Measurements from ENCODE around the gene DEFB125.

DEFB125 gene, protein sequence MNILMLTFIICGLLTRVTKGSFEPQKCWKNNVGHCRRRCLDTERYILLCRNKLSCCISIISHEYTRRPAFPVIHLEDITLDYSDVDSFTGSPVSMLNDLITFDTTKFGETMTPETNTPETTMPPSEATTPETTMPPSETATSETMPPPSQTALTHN

DNA sequence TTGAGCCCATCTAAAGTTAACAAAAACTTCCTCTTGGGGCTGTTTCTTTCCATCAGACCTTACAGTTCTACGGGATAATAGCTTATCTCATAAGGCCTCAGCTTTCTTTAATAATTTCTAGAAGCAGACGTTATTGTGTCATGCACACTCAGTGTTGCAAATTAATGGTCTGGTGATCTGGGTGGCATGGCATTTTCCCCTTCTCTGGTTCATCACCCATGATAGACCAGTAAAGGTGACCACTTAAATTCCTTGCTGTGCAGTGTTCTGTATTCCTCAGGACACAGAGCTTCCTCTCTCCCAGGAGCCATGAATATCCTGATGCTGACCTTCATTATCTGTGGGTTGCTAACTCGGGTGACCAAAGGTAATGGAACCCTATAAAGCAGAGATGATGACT is at the start of gene DEFB125:
TSS of gene DEFB125 (plus strand) at position 272 of the 400 bp plus-strand sequence. CDS start at position 310, 38 bp downstream.
- Histone ChIP-seq H3K36me3 (ENCODE audit: control insufficient read depth in 5 of 5, insufficient read depth in 5 of 5, low read length in 5 of 5) (no peaks in the 10 kb centered on the region), H3K4me1 (ENCODE audit: control insufficient read depth in 5 of 5, insufficient read depth in 5 of 5, low read length in 5 of 5) (no peaks in the 10 kb centered on the region), H3K9me3 (ENCODE audit: control insufficient read depth in 5 of 5, low read length in 5 of 5) (peaks cover 0 to 8% (median 0%) of the 10 kb centered on the region in 5 donors), H3K9ac (ENCODE audit: low read length in 5 of 5) (no peak within 1 kb of the TSS), H3K4me3 (ENCODE audit: low read depth in 1 of 5, low read length in 5 of 5) (no peak within 1 kb of the TSS), H3K27ac (ENCODE audit: low read depth, low read length) (no peak within 1 kb of the TSS), H3K27me3 (ENCODE audit: control insufficient read depth in 5 of 5, insufficient read depth in 4 of 5, low read length in 5 of 5) (peaks cover 0 to 5% (median 2%) of the 10 kb centered on the region in 5 donors)

DNA sequence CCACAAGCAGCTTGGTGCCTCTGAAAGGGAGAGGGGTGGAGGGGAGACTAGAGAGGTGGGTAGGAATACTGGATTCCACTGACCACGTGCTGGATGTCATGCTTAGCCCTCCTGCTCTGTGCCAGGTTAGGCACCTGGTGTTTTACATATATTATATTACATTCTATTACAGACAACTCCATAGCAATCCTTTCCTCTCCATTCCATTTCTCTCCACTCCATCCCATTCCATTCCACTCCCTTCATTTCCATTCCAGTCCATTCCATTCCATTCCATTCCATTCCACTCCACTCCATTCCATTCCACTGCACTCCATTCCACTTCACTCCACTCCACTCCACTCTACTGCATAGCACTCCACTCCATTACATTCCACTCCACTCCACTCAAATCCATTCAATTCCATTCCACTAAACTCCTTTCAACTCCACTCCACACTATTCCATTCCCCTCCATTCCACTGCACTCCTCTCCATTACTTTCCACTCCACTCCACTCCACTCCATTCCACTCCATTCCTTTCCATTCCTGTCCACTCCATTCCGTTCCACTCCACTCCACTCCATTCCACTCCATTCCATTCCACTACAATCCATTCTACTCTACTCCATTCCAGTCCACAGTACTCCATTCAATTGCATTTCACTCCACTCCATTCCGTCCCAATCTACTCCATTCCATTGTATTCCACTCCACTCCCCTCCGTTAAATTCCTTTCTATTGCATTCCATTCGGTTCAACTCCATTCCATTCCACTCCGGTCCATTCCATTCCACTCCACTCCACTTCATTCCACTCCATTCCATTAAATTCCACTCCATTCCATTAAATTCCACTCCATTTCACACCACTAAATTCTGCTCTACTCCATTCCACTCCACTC is 27.2 kb upstream of the DEFB125 start:
- Histone ChIP-seq H3K4me1 (ENCODE audit: control insufficient read depth in 5 of 5, insufficient read depth in 5 of 5, low read length in 5 of 5) (no peaks in the 10 kb centered on the region), H3K4me3 (ENCODE audit: low read depth in 1 of 5, low read length in 5 of 5) (no peak overlapping the region), H3K9ac (ENCODE audit: low read length in 5 of 5) (no peak overlapping the region), H3K27me3 (ENCODE audit: control insufficient read depth in 5 of 5, insufficient read depth in 4 of 5, low read length in 5 of 5) (peaks cover 0 to 13% (median 0%) of the 10 kb centered on the region in 5 donors), H3K36me3 (ENCODE audit: control insufficient read depth in 5 of 5, insufficient read depth in 5 of 5, low read length in 5 of 5) (no peaks in the 10 kb centered on the region), H3K27ac (ENCODE audit: low read depth, low read length) (no peak overlapping the region), H3K9me3 (ENCODE audit: control insufficient read depth in 5 of 5, low read length in 5 of 5) (peaks cover 0 to 46% (median 27%) of the 10 kb centered on the region in 5 donors)

DNA sequence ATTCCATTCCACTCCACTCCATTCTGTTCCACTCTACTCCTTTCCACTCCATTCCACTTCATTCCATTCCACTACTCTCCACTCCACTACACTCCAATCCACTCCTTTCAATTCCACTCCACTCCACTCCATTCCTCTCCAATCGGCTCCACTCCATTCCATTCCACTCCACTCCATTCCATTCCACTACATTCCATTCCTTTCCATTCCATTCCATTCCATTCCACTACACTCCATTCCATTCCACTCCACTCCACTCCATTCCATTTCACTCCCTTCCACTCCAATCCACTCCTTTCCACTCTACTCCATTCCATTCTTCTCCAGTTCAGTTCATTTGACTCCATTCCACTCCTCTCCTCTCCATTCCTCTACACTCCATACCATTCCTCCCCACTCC is 26.2 kb upstream of the DEFB125 start:
- Histone ChIP-seq H3K4me1 (ENCODE audit: control insufficient read depth in 5 of 5, insufficient read depth in 5 of 5, low read length in 5 of 5) (no peaks in the 10 kb centered on the region), H3K36me3 (ENCODE audit: control insufficient read depth in 5 of 5, insufficient read depth in 5 of 5, low read length in 5 of 5) (no peaks in the 10 kb centered on the region), H3K4me3 (ENCODE audit: low read depth in 1 of 5, low read length in 5 of 5) (no peak overlapping the region), H3K27me3 (ENCODE audit: control insufficient read depth in 5 of 5, insufficient read depth in 4 of 5, low read length in 5 of 5) (peaks cover 0 to 13% (median 0%) of the 10 kb centered on the region in 5 donors), H3K9ac (ENCODE audit: low read length in 5 of 5) (no peak overlapping the region), H3K27ac (ENCODE audit: low read depth, low read length) (no peak overlapping the region), H3K9me3 (ENCODE audit: control insufficient read depth in 5 of 5, low read length in 5 of 5) (peaks cover 0 to 51% (median 27%) of the 10 kb centered on the region in 5 donors)

DNA sequence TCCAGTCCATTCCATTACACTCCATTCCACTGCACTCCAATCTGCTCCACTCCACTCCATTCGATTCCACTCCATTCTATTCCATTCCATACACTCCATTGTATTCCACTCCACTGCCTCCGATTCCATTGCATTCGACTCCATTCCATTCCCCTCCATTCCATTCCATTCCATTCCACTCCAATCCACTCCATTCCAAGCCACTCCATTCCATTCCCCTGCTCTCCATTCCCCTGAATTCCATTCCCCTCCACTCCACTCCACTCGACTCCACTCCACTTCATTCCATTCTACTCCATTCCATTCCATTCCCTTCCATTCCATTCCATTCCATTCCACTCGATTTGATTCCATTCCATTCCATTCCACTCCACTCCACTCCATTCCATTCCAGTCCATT is 25.7 kb upstream of the DEFB125 start:
- no peaks in the 10 kb centered on the region for H3K36me3 ChIP-seq (ENCODE audit: control insufficient read depth in 5 of 5, insufficient read depth in 5 of 5, low read length in 5 of 5)
- peaks cover 0 to 55% (median 27%) of the 10 kb centered on the region in 5 donors for H3K9me3 ChIP-seq (ENCODE audit: control insufficient read depth in 5 of 5, low read length in 5 of 5)
- no peak overlapping the region for H3K9ac ChIP-seq (ENCODE audit: low read length in 5 of 5)
- no peak overlapping the region for H3K4me3 ChIP-seq (ENCODE audit: low read depth in 1 of 5, low read length in 5 of 5)
- H3K27ac ChIP-seq (ENCODE audit: low read depth, low read length) = no peak overlapping the region
- H3K4me1 ChIP-seq (ENCODE audit: control insufficient read depth in 5 of 5, insufficient read depth in 5 of 5, low read length in 5 of 5) = no peaks in the 10 kb centered on the region
- peaks cover 0 to 13% (median 2%) of the 10 kb centered on the region in 5 donors for H3K27me3 ChIP-seq (ENCODE audit: control insufficient read depth in 5 of 5, insufficient read depth in 4 of 5, low read length in 5 of 5)

DNA sequence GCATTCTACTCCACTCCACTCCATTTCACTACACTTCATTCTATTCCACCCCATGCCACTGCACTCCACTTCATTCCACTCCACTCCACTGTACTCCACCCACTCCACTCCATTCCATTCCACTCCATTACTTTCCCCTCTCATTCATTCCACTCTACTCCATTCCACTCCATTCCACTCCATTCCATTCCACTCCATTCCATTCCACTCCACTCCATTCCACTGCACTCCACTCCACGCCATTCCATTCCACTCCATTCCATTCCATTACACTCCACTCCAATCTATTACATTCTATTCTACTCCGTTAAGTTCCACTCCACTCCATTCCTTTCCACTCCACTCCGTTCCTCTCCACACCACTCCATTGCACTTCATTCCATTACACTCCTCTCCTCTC is 25.0 kb upstream of the DEFB125 start:
- no peak overlapping the region for H3K4me3 ChIP-seq (ENCODE audit: low read depth in 1 of 5, low read length in 5 of 5)
- no peak overlapping the region for H3K9ac ChIP-seq (ENCODE audit: low read length in 5 of 5)
- peaks cover 0 to 15% (median 2%) of the 10 kb centered on the region in 5 donors for H3K27me3 ChIP-seq (ENCODE audit: control insufficient read depth in 5 of 5, insufficient read depth in 4 of 5, low read length in 5 of 5)
- H3K9me3 ChIP-seq (ENCODE audit: control insufficient read depth in 5 of 5, low read length in 5 of 5) = peaks cover 0 to 58% (median 27%) of the 10 kb centered on the region in 5 donors
- no peaks in the 10 kb centered on the region for H3K36me3 ChIP-seq (ENCODE audit: control insufficient read depth in 5 of 5, insufficient read depth in 5 of 5, low read length in 5 of 5)
- no peak overlapping the region for H3K27ac ChIP-seq (ENCODE audit: low read depth, low read length)
- H3K4me1 ChIP-seq (ENCODE audit: control insufficient read depth in 5 of 5, insufficient read depth in 5 of 5, low read length in 5 of 5) = no peaks in the 10 kb centered on the region

DNA sequence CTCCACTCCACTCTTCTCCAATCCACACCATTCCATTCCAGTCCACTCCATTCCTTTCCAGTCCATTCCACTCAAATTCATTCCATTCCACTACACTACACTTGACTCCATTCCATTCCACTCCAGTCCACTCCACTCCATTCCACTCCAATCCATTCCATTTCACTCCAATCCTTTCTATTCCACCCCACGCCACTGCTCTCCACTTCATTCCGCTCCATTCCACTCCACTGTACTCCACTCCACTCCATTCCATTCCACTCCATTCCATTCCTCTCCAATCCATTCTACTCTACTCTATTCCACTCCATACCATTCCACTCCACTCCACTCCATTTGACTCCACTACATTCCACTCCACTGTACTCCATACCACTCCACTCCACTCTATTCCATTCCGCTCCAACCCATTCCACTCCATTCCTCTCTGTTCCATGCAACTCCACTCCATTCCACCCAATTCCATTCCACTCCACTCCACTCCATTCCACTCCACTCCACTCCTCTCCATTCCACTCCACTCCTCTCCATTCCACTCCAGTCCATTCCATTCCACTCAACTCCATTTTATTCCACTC is 23.4 kb upstream of the DEFB125 start:
- H3K27me3 ChIP-seq (ENCODE audit: control insufficient read depth in 5 of 5, insufficient read depth in 4 of 5, low read length in 5 of 5) = peaks cover 0 to 16% (median 2%) of the 10 kb centered on the region in 5 donors
- H3K27ac ChIP-seq (ENCODE audit: low read depth, low read length) = no peak overlapping the region
- peaks cover 0 to 58% (median 27%) of the 10 kb centered on the region in 5 donors for H3K9me3 ChIP-seq (ENCODE audit: control insufficient read depth in 5 of 5, low read length in 5 of 5)
- no peaks in the 10 kb centered on the region for H3K36me3 ChIP-seq (ENCODE audit: control insufficient read depth in 5 of 5, insufficient read depth in 5 of 5, low read length in 5 of 5)
- no peak overlapping the region for H3K9ac ChIP-seq (ENCODE audit: low read length in 5 of 5)
- no peaks in the 10 kb centered on the region for H3K4me1 ChIP-seq (ENCODE audit: control insufficient read depth in 5 of 5, insufficient read depth in 5 of 5, low read length in 5 of 5)
- H3K4me3 ChIP-seq (ENCODE audit: low read depth in 1 of 5, low read length in 5 of 5) = no peak overlapping the region

DNA sequence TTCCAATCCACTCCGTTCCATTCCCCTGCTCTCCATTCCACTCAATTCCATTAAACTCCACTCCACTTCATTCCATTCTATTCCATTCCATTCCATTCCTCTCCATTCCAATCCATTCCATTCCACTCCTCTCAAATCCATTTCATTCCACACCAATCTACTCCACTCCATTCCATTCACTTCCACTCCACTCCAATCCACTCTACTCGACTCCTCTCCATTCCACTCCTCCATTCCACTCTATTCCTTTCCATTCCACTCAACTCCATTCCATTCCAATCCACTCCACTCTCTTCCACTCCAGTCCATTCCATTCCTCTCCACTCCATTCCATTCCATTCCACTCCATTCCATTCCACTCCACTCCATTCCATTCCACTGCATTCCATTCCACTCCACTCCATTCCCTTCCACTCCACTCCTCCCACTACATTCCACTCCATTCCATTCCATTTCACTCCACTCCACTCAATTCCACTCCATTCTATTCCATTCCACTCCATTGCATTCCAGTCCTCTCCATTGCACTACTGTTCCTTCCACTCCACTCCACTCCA is 22.6 kb upstream of the DEFB125 start:
- no peak overlapping the region for H3K9ac ChIP-seq (ENCODE audit: low read length in 5 of 5)
- no peaks in the 10 kb centered on the region for H3K36me3 ChIP-seq (ENCODE audit: control insufficient read depth in 5 of 5, insufficient read depth in 5 of 5, low read length in 5 of 5)
- no peak overlapping the region for H3K4me3 ChIP-seq (ENCODE audit: low read depth in 1 of 5, low read length in 5 of 5)
- H3K27me3 ChIP-seq (ENCODE audit: control insufficient read depth in 5 of 5, insufficient read depth in 4 of 5, low read length in 5 of 5) = peaks cover 0 to 19% (median 2%) of the 10 kb centered on the region in 5 donors
- H3K27ac ChIP-seq (ENCODE audit: low read depth, low read length) = no peak overlapping the region
- peaks cover 0 to 58% (median 27%) of the 10 kb centered on the region in 5 donors for H3K9me3 ChIP-seq (ENCODE audit: control insufficient read depth in 5 of 5, low read length in 5 of 5)
- no peaks in the 10 kb centered on the region for H3K4me1 ChIP-seq (ENCODE audit: control insufficient read depth in 5 of 5, insufficient read depth in 5 of 5, low read length in 5 of 5)

DNA sequence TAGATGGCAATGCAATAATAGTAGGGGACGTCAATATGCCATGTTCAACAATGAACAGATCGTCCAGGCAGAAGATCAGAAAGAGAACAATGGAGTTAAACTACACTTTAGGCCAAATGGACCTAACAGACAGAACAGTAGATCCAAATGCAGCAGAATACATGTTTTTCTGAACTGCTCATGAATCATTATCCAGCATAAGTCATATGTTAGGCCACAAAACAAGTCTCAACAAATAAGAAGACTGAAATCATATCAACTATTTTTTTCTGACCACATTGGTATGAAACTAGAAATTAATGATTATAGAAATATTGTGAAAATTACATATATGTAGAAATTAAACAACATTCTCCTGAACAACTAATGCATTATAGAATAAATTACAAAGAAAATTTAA is 10.2 kb upstream of the DEFB125 start:
- Histone ChIP-seq H3K9me3 (ENCODE audit: control insufficient read depth in 5 of 5, low read length in 5 of 5) (peaks cover 3 to 15% (median 11%) of the 10 kb centered on the region in 5 donors), H3K27ac (ENCODE audit: low read depth, low read length) (no peak overlapping the region), H3K9ac (ENCODE audit: low read length in 5 of 5) (no peak overlapping the region)

DNA sequence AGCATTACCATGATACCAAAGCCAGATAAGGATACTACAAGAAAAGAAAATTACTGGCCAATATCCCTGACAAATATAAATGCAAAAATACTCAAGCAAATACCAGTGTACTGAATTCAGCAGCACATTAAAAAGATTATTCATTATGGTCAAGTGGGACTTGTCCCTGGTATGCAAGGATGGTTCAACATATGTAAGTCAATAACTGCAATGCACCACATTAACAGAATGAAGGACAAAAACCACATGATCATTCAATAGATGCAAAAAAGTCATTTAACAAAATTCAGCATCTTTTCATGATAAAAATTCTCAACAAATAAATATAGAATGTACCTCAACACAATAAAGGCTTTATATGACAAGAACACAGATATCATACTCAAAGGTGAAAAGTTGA is 9.1 kb upstream of the DEFB125 start:
- Histone ChIP-seq H3K9me3 (ENCODE audit: control insufficient read depth in 5 of 5, low read length in 5 of 5) (peaks cover 3 to 13% (median 11%) of the 10 kb centered on the region in 5 donors), H3K4me3 (ENCODE audit: low read depth in 1 of 5, low read length in 5 of 5) (no peak overlapping the region), H3K27me3 (ENCODE audit: control insufficient read depth in 5 of 5, insufficient read depth in 4 of 5, low read length in 5 of 5) (peaks cover 0 to 7% (median 0%) of the 10 kb centered on the region in 5 donors), H3K27ac (ENCODE audit: low read depth, low read length) (no peak overlapping the region), H3K4me1 (ENCODE audit: control insufficient read depth in 5 of 5, insufficient read depth in 5 of 5, low read length in 5 of 5) (no peaks in the 10 kb centered on the region), H3K9ac (ENCODE audit: low read length in 5 of 5) (no peak overlapping the region), H3K36me3 (ENCODE audit: control insufficient read depth in 5 of 5, insufficient read depth in 5 of 5, low read length in 5 of 5) (no peaks in the 10 kb centered on the region)

More for the DNA sequence above, 10.2 kb upstream of the DEFB125 start:
- no peak overlapping the region for H3K4me3 ChIP-seq (ENCODE audit: low read depth in 1 of 5, low read length in 5 of 5)
- no peaks in the 10 kb centered on the region for H3K36me3 ChIP-seq (ENCODE audit: control insufficient read depth in 5 of 5, insufficient read depth in 5 of 5, low read length in 5 of 5)
- no peaks in the 10 kb centered on the region for H3K4me1 ChIP-seq (ENCODE audit: control insufficient read depth in 5 of 5, insufficient read depth in 5 of 5, low read length in 5 of 5)
- H3K27me3 ChIP-seq (ENCODE audit: control insufficient read depth in 5 of 5, insufficient read depth in 4 of 5, low read length in 5 of 5) = peaks cover 0 to 7% (median under 1%) of the 10 kb centered on the region in 5 donors
